ENCODE results near the gene XYLT2. TPM values are rescaled to one million over a fixed set of nuclear protein-coding genes. Genes with fewer than 3 reads are reported as not detected.

XYLT2 gene
- total RNA-seq, 1 donor from 2014 or later, result 30.4 TPM

- Histone ChIP-seq H3K36me3 (peaks cover 0 to 54% of the 10 kb centered on the region in 2 donors), H3K4me1 (peaks cover 9% of the 10 kb centered on the region), H3K27ac (no peak overlapping the region), H3K9me3 (no peaks in the 10 kb centered on the region), H3K27me3 (no peaks in the 10 kb centered on the region), H3K4me3 (no peak overlapping the region)
- no peak for DNase-seq (ENCODE audit: extremely low spot score in 2 of 2)
- no peak for TF ChIP-seq POLR2A (IDR thresholded peaks at IDR 0.05)
- TF ChIP-seq CTCF (IDR thresholded peaks at IDR 0.05), result no peak
- TF ChIP-seq POLR2AphosphoS5 (IDR thresholded peaks at IDR 0.05; ENCODE audit: insufficient read depth in 1 of 2, low read depth in 1 of 2), result no peak
- intact Hi-C loops (cut with DNase I), result loop anchor here (10.0 kb wide), 1 partner anchor 121 kb away; the partner anchor contains the start of gene RSAD1
Measured at GRCh38 chr17:50354198-50354597, 8.3 kb downstream of the XYLT2 start.

GRCh38 chr17:50354776-50355175, 8.8 kb downstream of the XYLT2 start:
- H3K27me3 ChIP-seq, result no peaks in the 10 kb centered on the region
- no peak overlapping the region for H3K4me3 ChIP-seq
- H3K36me3 ChIP-seq, result peaks cover 0 to 56% of the 10 kb centered on the region in 2 donors
- TF ChIP-seq CTCF (IDR thresholded peaks at IDR 0.05) (no peak), POLR2AphosphoS5 (IDR thresholded peaks at IDR 0.05; ENCODE audit: insufficient read depth in 1 of 2, low read depth in 1 of 2) (no peak), POLR2A (IDR thresholded peaks at IDR 0.05) (no peak)
- H3K9me3 ChIP-seq, result no peaks in the 10 kb centered on the region
- H3K4me1 ChIP-seq, result peaks cover 8% of the 10 kb centered on the region
- no peak overlapping the region for H3K27ac ChIP-seq
- intact Hi-C loops (cut with DNase I), result loop anchor here (10.0 kb wide), 1 partner anchor 120 kb away; the partner anchor contains the start of gene RSAD1
- no peak for DNase-seq (ENCODE audit: extremely low spot score in 2 of 2)

GRCh38 chr17:50355336-50355700, 9.4 kb downstream of the XYLT2 start:
- no peak overlapping the region for H3K27ac ChIP-seq
- no peak for DNase-seq (ENCODE audit: extremely low spot score in 2 of 2)
- no peak for TF ChIP-seq POLR2A (IDR thresholded peaks at IDR 0.05)
- TF ChIP-seq POLR2AphosphoS5 (IDR thresholded peaks at IDR 0.05; ENCODE audit: insufficient read depth in 1 of 2, low read depth in 1 of 2), result no peak
- TF ChIP-seq CTCF (IDR thresholded peaks at IDR 0.05), result no peak

GRCh38 chr17:50355701-50356341, 9.9 kb downstream of the XYLT2 start:
- Histone ChIP-seq H3K4me3 (no peak overlapping the region), H3K4me1 (peaks cover 8% of the 10 kb centered on the region), H3K27me3 (no peaks in the 10 kb centered on the region), H3K9me3 (no peaks in the 10 kb centered on the region), H3K27ac (no peak overlapping the region), H3K36me3 (peaks cover 0 to 60% of the 10 kb centered on the region in 2 donors)
- DNase-seq (ENCODE audit: extremely low spot score in 2 of 2), result no peak
- TF ChIP-seq POLR2A (IDR thresholded peaks at IDR 0.05), result no peak
- no peak for TF ChIP-seq POLR2AphosphoS5 (IDR thresholded peaks at IDR 0.05; ENCODE audit: insufficient read depth in 1 of 2, low read depth in 1 of 2)
- TF ChIP-seq CTCF (IDR thresholded peaks at IDR 0.05), result no peak
- intact Hi-C loops (cut with DNase I), result loop anchor here (10.0 kb wide), 1 partner anchor 119 kb away; the partner anchor contains the start of gene RSAD1

More at GRCh38 chr17:50355336-50355700, 9.4 kb downstream of the XYLT2 start:
- H3K4me3 ChIP-seq, result no peak overlapping the region
- H3K4me1 ChIP-seq, result peaks cover 8% of the 10 kb centered on the region
- H3K9me3 ChIP-seq, result no peaks in the 10 kb centered on the region
- no peaks in the 10 kb centered on the region for H3K27me3 ChIP-seq
- peaks cover 0 to 60% of the 10 kb centered on the region in 2 donors for H3K36me3 ChIP-seq
- intact Hi-C loops (cut with DNase I), result loop anchor here (10.0 kb wide), 1 partner anchor 119 kb away; the partner anchor contains the start of gene RSAD1

GRCh38 chr17:50356418-50356817, 10.5 kb downstream of the XYLT2 start:
- TF ChIP-seq POLR2A (IDR thresholded peaks at IDR 0.05) (no peak), CTCF (IDR thresholded peaks at IDR 0.05) (no peak), POLR2AphosphoS5 (IDR thresholded peaks at IDR 0.05; ENCODE audit: insufficient read depth in 1 of 2, low read depth in 1 of 2) (no peak)
- Histone ChIP-seq H3K4me3 (no peak overlapping the region), H3K27me3 (no peaks in the 10 kb centered on the region), H3K4me1 (peaks cover 8% of the 10 kb centered on the region), H3K27ac (no peak overlapping the region), H3K9me3 (no peaks in the 10 kb centered on the region), H3K36me3 (peaks cover 0 to 60% of the 10 kb centered on the region in 2 donors)
- no peak for DNase-seq (ENCODE audit: extremely low spot score in 2 of 2)
- intact Hi-C loops (cut with DNase I), result loop anchor here (10.0 kb wide), 1 partner anchor 118 kb away; the partner anchor contains the start of gene RSAD1
